A549 (cell line): ENCODE results near the gene ETFB.

ENCODE experiments used
- ESRRA ChIP-seq: fragments of 150-350 bp; IDR thresholded peaks from 2 replicates; pipeline ENCODE4 v1.6.1; 2014; ENCODE audit warnings: mild to moderate bottlenecking, low read length, borderline replicate concordance
- HDAC2 ChIP-seq: fragments of 200-600 bp; sonication (generic); IDR thresholded peaks from 2 replicates; pipeline ENCODE4 v1.6.1; 2016
- JUN ChIP-seq, 2 experiments: fragments of >200 bp; sonication (Bioruptor Twin); formaldehyde crosslinking; IDR thresholded peaks; 2 replicates in 1 of 2; 3 replicates in 1 of 2; pipeline ENCODE4 v1.6.1; 2016 to 2017
- KDM5A ChIP-seq: fragments of 200-600 bp; sonication (generic); IDR thresholded peaks from 2 replicates; pipeline ENCODE4 v1.6.1; 2016; ENCODE audit warnings: antibody characterized with exemption, mild to moderate bottlenecking
- PHF8 ChIP-seq: fragments of 200-600 bp; sonication (generic); IDR thresholded peaks from 2 replicates; pipeline ENCODE4 v1.6.1; 2016; ENCODE audit warnings: low read depth, mild to moderate bottlenecking, antibody characterized with exemption, moderate library complexity, borderline replicate concordance
- RAD21 ChIP-seq, 2 experiments: fragments of >200 bp in 1 of 2; sonication (Bioruptor Twin) in 1 of 2; formaldehyde crosslinking in 1 of 2; IDR thresholded peaks in 1 of 2; conservative IDR thresholded peaks in 1 of 2; 2 replicates in 1 of 2; 3 replicates in 1 of 2; pipeline ENCODE4 v1.6.1; 2012 to 2018; ENCODE audit warnings: inconsistent platforms in 1 of 2
- SMC3 ChIP-seq: fragments of >200 bp; sonication (Bioruptor Twin); formaldehyde crosslinking; IDR thresholded peaks from 3 replicates; pipeline ENCODE4 v1.6.1; 2018; ENCODE audit warnings: inconsistent platforms
- TF ChIP-seq, protein P1 (sequence below): fragments of >200 bp; sonication (Bioruptor Twin); formaldehyde crosslinking; IDR thresholded peaks from 3 replicates; pipeline ENCODE4 v1.5.1; 2016

DNA sequence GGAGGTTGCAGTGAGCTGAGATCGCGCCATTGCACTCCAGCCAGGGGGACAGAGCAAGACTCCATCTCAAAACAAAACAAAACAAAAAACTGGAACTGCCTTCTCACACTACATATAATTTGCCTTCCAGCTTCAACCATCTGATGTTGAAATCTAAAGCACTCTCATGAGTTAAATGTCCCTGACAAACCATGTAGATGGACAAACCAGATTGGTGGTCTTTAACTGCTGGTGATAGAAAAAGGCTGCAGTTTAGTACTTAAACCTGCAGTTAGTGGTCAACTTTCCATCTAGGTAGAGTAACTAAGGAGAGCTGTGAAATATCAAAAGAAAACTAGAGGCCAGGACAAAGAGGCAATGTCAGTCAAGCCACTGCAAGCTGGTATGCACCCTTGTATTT, 30.0 kb upstream of the ETFB start:
- TF ChIP-seq SMC3, result no peak
- TF ChIP-seq, protein P1, sequence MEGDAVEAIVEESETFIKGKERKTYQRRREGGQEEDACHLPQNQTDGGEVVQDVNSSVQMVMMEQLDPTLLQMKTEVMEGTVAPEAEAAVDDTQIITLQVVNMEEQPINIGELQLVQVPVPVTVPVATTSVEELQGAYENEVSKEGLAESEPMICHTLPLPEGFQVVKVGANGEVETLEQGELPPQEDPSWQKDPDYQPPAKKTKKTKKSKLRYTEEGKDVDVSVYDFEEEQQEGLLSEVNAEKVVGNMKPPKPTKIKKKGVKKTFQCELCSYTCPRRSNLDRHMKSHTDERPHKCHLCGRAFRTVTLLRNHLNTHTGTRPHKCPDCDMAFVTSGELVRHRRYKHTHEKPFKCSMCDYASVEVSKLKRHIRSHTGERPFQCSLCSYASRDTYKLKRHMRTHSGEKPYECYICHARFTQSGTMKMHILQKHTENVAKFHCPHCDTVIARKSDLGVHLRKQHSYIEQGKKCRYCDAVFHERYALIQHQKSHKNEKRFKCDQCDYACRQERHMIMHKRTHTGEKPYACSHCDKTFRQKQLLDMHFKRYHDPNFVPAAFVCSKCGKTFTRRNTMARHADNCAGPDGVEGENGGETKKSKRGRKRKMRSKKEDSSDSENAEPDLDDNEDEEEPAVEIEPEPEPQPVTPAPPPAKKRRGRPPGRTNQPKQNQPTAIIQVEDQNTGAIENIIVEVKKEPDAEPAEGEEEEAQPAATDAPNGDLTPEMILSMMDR, result no peak
- TF ChIP-seq KDM5A, result no peak
- no peak for TF ChIP-seq ESRRA
- no peak for TF ChIP-seq HDAC2
- TF ChIP-seq PHF8, result no peak
- no peak for TF ChIP-seq RAD21 (conservative IDR thresholded peaks at IDR 0.05 in 1 of 2, IDR thresholded peaks at IDR 0.05 in 1 of 2)
- no peak for TF ChIP-seq JUN (IDR thresholded peaks at IDR 0.05)
